Measurements from ENCODE around the gene ITGA11. TPM values are rescaled to one million over a fixed set of nuclear protein-coding genes. Genes with fewer than 3 reads are reported as not detected.

Gene ITGA11
- total RNA-seq, 1 donor from 2014 or later, result 0.92 TPM

DNA sequence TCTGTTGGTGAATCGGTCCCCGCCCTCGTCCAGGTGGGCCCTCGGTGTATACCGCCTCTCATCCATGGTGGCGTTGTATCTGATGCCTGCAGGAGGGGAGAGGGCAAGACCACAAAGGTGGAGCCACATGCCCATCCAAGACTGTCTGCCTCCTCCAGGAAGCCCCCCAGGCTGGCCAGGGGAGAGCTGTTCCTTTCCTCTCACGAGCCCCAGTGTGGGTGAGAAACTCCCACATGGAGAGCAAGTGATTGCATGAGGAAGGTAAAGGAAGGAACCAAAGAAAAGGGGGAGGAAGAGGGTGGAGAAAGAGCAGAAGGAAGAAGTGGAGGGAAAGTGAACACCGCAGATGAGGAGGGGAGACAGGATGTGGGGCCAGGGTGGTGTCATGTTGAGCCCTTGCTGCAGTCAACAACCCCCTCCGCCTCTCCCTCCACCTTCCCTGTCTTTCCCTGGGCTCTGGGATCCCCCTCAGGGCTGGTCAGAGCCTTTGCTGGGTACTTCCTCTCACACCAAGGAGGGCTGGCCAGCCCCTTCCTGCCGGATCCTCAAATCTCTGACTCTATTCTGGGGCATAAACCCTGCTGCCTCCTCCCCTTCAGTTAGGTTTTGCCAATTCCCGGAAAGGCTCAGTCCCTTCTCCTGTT is 105.1 kb downstream of the ITGA11 start:
- Mint-ChIP-seq H3K27me3 (peaks cover 31% of the 10 kb centered on the region), H3K9me3 (no peaks in the 10 kb centered on the region), H3K4me3 (no peak overlapping the region), H3K36me3 (no peaks in the 10 kb centered on the region), H3K4me1 (ENCODE audit: unreplicated experiment) (peaks cover 25% of the 10 kb centered on the region), H3K27ac (no peak overlapping the region)
- TF ChIP-seq, protein P1, sequence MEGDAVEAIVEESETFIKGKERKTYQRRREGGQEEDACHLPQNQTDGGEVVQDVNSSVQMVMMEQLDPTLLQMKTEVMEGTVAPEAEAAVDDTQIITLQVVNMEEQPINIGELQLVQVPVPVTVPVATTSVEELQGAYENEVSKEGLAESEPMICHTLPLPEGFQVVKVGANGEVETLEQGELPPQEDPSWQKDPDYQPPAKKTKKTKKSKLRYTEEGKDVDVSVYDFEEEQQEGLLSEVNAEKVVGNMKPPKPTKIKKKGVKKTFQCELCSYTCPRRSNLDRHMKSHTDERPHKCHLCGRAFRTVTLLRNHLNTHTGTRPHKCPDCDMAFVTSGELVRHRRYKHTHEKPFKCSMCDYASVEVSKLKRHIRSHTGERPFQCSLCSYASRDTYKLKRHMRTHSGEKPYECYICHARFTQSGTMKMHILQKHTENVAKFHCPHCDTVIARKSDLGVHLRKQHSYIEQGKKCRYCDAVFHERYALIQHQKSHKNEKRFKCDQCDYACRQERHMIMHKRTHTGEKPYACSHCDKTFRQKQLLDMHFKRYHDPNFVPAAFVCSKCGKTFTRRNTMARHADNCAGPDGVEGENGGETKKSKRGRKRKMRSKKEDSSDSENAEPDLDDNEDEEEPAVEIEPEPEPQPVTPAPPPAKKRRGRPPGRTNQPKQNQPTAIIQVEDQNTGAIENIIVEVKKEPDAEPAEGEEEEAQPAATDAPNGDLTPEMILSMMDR (conservative IDR thresholded peaks at IDR 0.05), result no peak
- DNase-seq (ENCODE audit: extremely low spot score, unreplicated experiment), result no peak

DNA sequence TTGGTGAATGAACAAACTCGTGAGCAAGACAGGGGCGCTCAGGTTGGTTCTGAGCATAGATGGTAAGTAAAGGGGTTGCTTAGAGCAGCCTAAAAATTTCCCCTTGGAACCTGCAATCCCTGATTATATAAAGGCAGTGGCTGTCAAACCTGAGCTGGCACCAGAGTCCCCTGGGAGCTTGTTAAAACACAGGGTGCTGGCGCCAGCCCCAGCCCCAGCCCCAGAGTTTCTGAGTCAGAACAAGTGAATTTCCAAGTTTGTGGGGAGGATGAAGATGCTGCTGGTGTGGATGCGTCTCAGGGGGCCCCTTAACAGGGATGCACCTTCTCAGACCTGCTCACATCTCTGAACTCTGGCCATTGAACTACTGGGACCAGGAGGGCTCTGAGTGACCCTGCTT is 106.2 kb downstream of the ITGA11 start:
- peaks cover 31% of the 10 kb centered on the region for H3K27me3 Mint-ChIP-seq
- DNase-seq (ENCODE audit: extremely low spot score, unreplicated experiment), result no peak
- TF ChIP-seq, protein P1 (conservative IDR thresholded peaks at IDR 0.05), result no peak
- no peaks in the 10 kb centered on the region for H3K36me3 Mint-ChIP-seq
- H3K27ac Mint-ChIP-seq, result no peak overlapping the region
- H3K9me3 Mint-ChIP-seq, result no peaks in the 10 kb centered on the region
- H3K4me3 Mint-ChIP-seq, result no peak overlapping the region
- H3K4me1 Mint-ChIP-seq (ENCODE audit: unreplicated experiment), result peaks cover 21% of the 10 kb centered on the region

DNA sequence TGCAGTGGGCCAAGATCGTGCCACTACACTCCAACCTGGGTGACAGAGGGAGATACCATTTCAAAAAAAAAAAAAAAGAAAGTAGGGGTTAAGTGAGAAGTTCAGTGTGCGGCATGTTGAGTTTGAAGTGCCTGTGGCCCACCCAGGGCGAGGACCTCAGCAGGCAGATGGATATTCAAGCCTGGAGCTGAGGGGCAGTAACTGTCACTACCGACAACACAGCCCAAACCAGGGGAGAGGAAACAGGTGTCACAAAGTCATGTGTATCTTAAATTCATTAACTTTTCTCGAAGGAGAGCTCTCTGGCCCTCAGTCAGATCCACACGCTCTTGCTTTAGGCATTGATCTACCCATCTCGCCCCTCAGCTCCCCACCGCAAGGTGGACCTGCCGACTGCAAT is 109.2 kb downstream of the ITGA11 start:
- H3K9me3 Mint-ChIP-seq, result no peaks in the 10 kb centered on the region
- H3K27ac Mint-ChIP-seq, result no peak overlapping the region
- H3K4me3 Mint-ChIP-seq, result no peak overlapping the region
- H3K36me3 Mint-ChIP-seq, result no peaks in the 10 kb centered on the region
- TF ChIP-seq, protein P1 (conservative IDR thresholded peaks at IDR 0.05), result no peak
- no peak for DNase-seq (ENCODE audit: extremely low spot score, unreplicated experiment)
- peaks cover 9% of the 10 kb centered on the region for H3K4me1 Mint-ChIP-seq (ENCODE audit: unreplicated experiment)
- H3K27me3 Mint-ChIP-seq, result peaks cover 20% of the 10 kb centered on the region

DNA sequence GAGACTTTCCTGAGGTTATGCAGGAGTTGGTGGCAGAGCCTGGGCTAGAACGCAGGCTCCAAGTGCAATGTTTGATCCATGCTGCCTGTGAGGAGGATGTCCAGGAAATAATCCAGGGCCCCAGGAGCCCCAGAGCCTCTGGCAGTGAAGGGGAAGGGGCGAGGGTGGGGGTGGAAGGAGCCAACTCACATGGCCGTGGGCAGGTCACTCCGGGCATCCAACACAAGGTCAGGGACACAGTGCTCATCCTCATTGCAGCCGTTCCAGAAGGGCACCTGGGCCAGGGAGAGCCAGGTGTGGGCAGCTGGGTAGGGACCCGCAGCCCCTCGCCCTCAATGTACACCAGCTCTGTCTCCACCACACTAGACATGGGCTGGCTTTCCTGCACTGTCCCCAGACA is 110.7 kb downstream of the ITGA11 start:
- H3K4me3 Mint-ChIP-seq, result no peak overlapping the region
- peaks cover 17% of the 10 kb centered on the region for H3K27me3 Mint-ChIP-seq
- TF ChIP-seq, protein P1 (conservative IDR thresholded peaks at IDR 0.05), result no peak
- no peaks in the 10 kb centered on the region for H3K36me3 Mint-ChIP-seq
- H3K27ac Mint-ChIP-seq, result no peak overlapping the region
- no peaks in the 10 kb centered on the region for H3K9me3 Mint-ChIP-seq
- DNase-seq (ENCODE audit: extremely low spot score, unreplicated experiment), result no peak
- H3K4me1 Mint-ChIP-seq (ENCODE audit: unreplicated experiment), result peaks cover 9% of the 10 kb centered on the region

DNA sequence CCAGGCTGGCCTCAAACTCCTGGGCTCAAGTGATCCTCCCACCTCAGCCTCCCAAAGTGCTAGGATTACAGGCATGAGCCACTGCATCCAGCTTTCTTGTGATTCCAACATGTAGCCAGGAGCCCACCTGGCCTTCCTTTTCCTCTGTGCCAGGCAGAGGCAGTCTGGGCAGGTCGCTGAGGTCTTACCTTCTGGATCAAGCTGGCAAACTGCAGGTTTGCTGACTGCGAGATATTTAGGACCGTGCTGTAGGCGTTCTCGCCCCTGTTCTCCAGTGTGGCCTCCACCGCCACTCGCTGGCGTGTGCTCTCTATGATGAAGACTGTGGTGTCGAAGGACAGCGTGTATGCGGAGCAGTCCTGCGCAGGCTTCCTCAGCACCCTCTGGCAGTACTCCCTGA is 112.0 kb downstream of the ITGA11 start:
- Mint-ChIP-seq H3K27ac (no peak overlapping the region), H3K36me3 (no peaks in the 10 kb centered on the region), H3K27me3 (peaks cover 17% of the 10 kb centered on the region), H3K9me3 (no peaks in the 10 kb centered on the region), H3K4me1 (ENCODE audit: unreplicated experiment) (peaks cover 13% of the 10 kb centered on the region), H3K4me3 (no peak overlapping the region)
- no peak for DNase-seq (ENCODE audit: extremely low spot score, unreplicated experiment)
- TF ChIP-seq, protein P1 (conservative IDR thresholded peaks at IDR 0.05), result no peak
